ENCODE measurements around the gene KDM4E. TPM values are rescaled to one million over a fixed set of nuclear protein-coding genes. Genes with fewer than 3 reads are reported as not detected.

KDM4E gene
- total and polyA plus RNA-seq, 10 of the 15 experiments (the other 5 are each of a cell fraction or from before 2014, with no cell fraction given), result not detected

DNA sequence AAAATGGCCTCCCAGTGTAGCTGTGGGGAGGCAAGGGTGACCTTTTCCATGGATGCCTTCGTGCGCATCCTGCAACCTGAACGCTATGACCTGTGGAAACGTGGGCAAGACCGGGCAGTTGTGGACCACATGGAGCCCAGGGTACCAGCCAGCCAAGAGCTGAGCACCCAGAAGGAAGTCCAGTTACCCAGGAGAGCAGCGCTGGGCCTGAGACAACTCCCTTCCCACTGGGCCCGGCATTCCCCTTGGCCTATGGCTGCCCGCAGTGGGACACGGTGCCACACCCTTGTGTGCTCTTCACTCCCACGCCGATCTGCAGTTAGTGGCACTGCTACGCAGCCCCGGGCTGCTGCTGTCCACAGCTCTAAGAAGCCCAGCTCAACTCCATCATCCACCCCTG is 26.8 kb upstream of the KDM4E start:
- H3K4me2 ChIP-seq (ENCODE audit: control insufficient read depth, insufficient read depth), result no peak overlapping the region
- no peaks in the 10 kb centered on the region for H3K27me3 ChIP-seq (replicated peaks in 1 of 2; ENCODE audit: control insufficient read depth in 2 of 2, insufficient read depth in 2 of 2, low read length in 1 of 2)
- H4K20me1 ChIP-seq (ENCODE audit: control insufficient read depth, insufficient read depth), result no peaks in the 10 kb centered on the region
- H3K4me1 ChIP-seq (ENCODE audit: control insufficient read depth, insufficient read depth, low read length), result no peaks in the 10 kb centered on the region
- ChIA-PET POLR2A (no interaction called here), SMC1A (ENCODE audit: uncharacterized antibody, unreplicated experiment) (no interaction called here), RAD21 (ENCODE audit: unreplicated experiment) (no interaction called here), CTCF (no interaction called here)
- no TSS peak for BruUV-seq (replicated peaks)
- WGBS (ENCODE audit: insufficient coverage, insufficient replicate concordance, low lambda C conversion rate, missing lambda C conversion rate), result 85% methylated on average over 13 of the region's 13 CpGs
- FAIRE-seq (no peak), ATAC-seq (no peak), DNase-seq (ENCODE audit: low read depth, low spot score) (no peak)
- H3K9me3 ChIP-seq (replicated peaks; ENCODE audit: control insufficient read depth, insufficient read depth, low read length), result no peaks in the 10 kb centered on the region
- H2AFZ ChIP-seq (ENCODE audit: control insufficient read depth, low read depth, low read length), result no peak overlapping the region
- H3K9ac ChIP-seq (ENCODE audit: control insufficient read depth, insufficient read depth, low read length), result no peak overlapping the region
- no peaks in the 10 kb centered on the region for H3K79me2 ChIP-seq (ENCODE audit: control insufficient read depth, insufficient read depth, low read length)
- intact Hi-C loops (cut with micrococcal nuclease; ENCODE audit: unreplicated experiment), result no loop called here
- in situ Hi-C loops (cut with MboI), result no loop called here
- no peaks in the 10 kb centered on the region for H3K36me3 ChIP-seq (ENCODE audit: control insufficient read depth in 2 of 2, insufficient read depth in 2 of 2, low read length in 1 of 2)
- no peak overlapping the region for H3K4me3 ChIP-seq
- no peak overlapping the region for H3K27ac ChIP-seq (ENCODE audit: control insufficient read depth, insufficient read depth)
- TF ChIP-seq KAT2A (conservative IDR thresholded peaks at IDR 0.05; ENCODE audit: control insufficient read depth, low read depth, low read length) (no peak), ATF7 (IDR thresholded peaks at IDR 0.05; ENCODE audit: low read depth) (no peak), RFX5 (IDR thresholded peaks at IDR 0.05; ENCODE audit: low read depth, low read length) (no peak), POLR2AphosphoS2 (IDR thresholded peaks at IDR 0.05; ENCODE audit: low read depth, low read length) (no peak), CBFB (IDR thresholded peaks at IDR 0.05; ENCODE audit: low read depth) (no peak), GATAD2B (conservative IDR thresholded peaks at IDR 0.05; ENCODE audit: low read depth) (no peak), BACH1 (IDR thresholded peaks at IDR 0.05; ENCODE audit: borderline replicate concordance) (no peak), SIN3A (IDR thresholded peaks at IDR 0.05; ENCODE audit: low read depth, low read length) (no peak), SUZ12 (IDR thresholded peaks at IDR 0.05; ENCODE audit: unreplicated experiment) (no peak), ZNF207 (IDR thresholded peaks at IDR 0.05; ENCODE audit: borderline replicate concordance) (no peak), MYB (IDR thresholded peaks at IDR 0.05; ENCODE audit: borderline replicate concordance, low read depth, low read length) (no peak), POLR2AphosphoS5 (IDR thresholded peaks at IDR 0.05; ENCODE audit: low read length) (no peak)
- TF ChIP-seq, protein P1, sequence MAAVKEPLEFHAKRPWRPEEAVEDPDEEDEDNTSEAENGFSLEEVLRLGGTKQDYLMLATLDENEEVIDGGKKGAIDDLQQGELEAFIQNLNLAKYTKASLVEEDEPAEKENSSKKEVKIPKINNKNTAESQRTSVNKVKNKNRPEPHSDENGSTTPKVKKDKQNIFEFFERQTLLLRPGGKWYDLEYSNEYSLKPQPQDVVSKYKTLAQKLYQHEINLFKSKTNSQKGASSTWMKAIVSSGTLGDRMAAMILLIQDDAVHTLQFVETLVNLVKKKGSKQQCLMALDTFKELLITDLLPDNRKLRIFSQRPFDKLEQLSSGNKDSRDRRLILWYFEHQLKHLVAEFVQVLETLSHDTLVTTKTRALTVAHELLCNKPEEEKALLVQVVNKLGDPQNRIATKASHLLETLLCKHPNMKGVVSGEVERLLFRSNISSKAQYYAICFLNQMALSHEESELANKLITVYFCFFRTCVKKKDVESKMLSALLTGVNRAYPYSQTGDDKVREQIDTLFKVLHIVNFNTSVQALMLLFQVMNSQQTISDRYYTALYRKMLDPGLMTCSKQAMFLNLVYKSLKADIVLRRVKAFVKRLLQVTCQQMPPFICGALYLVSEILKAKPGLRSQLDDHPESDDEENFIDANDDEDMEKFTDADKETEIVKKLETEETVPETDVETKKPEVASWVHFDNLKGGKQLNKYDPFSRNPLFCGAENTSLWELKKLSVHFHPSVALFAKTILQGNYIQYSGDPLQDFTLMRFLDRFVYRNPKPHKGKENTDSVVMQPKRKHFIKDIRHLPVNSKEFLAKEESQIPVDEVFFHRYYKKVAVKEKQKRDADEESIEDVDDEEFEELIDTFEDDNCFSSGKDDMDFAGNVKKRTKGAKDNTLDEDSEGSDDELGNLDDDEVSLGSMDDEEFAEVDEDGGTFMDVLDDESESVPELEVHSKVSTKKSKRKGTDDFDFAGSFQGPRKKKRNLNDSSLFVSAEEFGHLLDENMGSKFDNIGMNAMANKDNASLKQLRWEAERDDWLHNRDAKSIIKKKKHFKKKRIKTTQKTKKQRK (IDR thresholded peaks at IDR 0.05; ENCODE audit: low read depth, low read length), result no peak
- TF ChIP-seq, protein P2, sequence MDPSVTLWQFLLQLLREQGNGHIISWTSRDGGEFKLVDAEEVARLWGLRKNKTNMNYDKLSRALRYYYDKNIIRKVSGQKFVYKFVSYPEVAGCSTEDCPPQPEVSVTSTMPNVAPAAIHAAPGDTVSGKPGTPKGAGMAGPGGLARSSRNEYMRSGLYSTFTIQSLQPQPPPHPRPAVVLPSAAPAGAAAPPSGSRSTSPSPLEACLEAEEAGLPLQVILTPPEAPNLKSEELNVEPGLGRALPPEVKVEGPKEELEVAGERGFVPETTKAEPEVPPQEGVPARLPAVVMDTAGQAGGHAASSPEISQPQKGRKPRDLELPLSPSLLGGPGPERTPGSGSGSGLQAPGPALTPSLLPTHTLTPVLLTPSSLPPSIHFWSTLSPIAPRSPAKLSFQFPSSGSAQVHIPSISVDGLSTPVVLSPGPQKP (IDR thresholded peaks at IDR 0.05; ENCODE audit: low read depth, low read length), result no peak
- TF ChIP-seq, protein P3, sequence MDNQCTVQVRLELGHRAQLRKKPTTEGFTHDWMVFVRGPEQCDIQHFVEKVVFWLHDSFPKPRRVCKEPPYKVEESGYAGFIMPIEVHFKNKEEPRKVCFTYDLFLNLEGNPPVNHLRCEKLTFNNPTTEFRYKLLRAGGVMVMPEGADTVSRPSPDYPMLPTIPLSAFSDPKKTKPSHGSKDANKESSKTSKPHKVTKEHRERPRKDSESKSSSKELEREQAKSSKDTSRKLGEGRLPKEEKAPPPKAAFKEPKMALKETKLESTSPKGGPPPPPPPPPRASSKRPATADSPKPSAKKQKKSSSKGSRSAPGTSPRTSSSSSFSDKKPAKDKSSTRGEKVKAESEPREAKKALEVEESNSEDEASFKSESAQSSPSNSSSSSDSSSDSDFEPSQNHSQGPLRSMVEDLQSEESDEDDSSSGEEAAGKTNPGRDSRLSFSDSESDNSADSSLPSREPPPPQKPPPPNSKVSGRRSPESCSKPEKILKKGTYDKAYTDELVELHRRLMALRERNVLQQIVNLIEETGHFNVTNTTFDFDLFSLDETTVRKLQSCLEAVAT (IDR thresholded peaks at IDR 0.05), result no peak

Data from GM12878 (cell line).